Astrocyte (in vitro differentiated cells and primary cell): ENCODE data around the gene SERPINA1. TPM values are rescaled to one million over a fixed set of nuclear protein-coding genes. Genes with fewer than 3 reads are reported as not detected.

Experiments used
- DNase-seq: peaks from one replicate; pipeline ENCODE4 v3.0.0-alpha.2; 2010; ENCODE audit warnings: low read depth
- FAIRE-seq: peaks from 2 replicates; lab custom pipeline; 2011; peaks lifted over from hg19 to GRCh38; lab: Jason Lieb, UNC
- H2AFZ ChIP-seq: 2 replicates; pipeline ENCODE4 v1.6.0; 2012; ENCODE audit warnings: low read depth, low read length, inconsistent platforms
- H3K27ac ChIP-seq: 2 replicates; pipeline ENCODE4 v1.5.1; 2011; ENCODE audit warnings: low read depth, low read length, inconsistent platforms
- H3K27me3 ChIP-seq: 2 replicates; pipeline ENCODE4 v1.6.0; 2011; ENCODE audit warnings: low read length, inconsistent platforms; ENCODE audit not compliant: insufficient read depth
- H3K36me3 ChIP-seq: 2 replicates; pipeline ENCODE4 v1.5.1; 2011; ENCODE audit warnings: low read length, inconsistent platforms; ENCODE audit not compliant: insufficient read depth
- H3K4me1 ChIP-seq: 2 replicates; pipeline ENCODE4 v1.5.1; 2011; ENCODE audit warnings: low read length, inconsistent platforms; ENCODE audit not compliant: insufficient read depth
- H3K4me2 ChIP-seq: 2 replicates; pipeline ENCODE4 v1.6.0; 2012; ENCODE audit warnings: low read length, inconsistent platforms
- H3K4me3 ChIP-seq: 2 replicates; pipeline ENCODE4 v1.5.1; 2011; ENCODE audit warnings: low read depth, mild to moderate bottlenecking, low read length, inconsistent platforms; ENCODE audit not compliant: insufficient read depth
- H3K79me2 ChIP-seq: 2 replicates; pipeline ENCODE4 v1.6.0; 2012; ENCODE audit warnings: mild to moderate bottlenecking, low read length, inconsistent platforms; ENCODE audit not compliant: insufficient read depth
- H3K9ac ChIP-seq: 2 replicates; pipeline ENCODE4 v1.6.0; 2012; ENCODE audit warnings: mild to moderate bottlenecking, low read length, inconsistent platforms
- H3K9me3 ChIP-seq: 2 replicates; pipeline ENCODE4 v1.5.1; 2012; ENCODE audit warnings: low read depth, mild to moderate bottlenecking, low read length, inconsistent platforms; ENCODE audit not compliant: insufficient read depth
- H4K20me1 ChIP-seq: 2 replicates; pipeline ENCODE4 v1.6.0; 2012; ENCODE audit warnings: low read length, inconsistent platforms; ENCODE audit not compliant: insufficient read depth
- H3K27ac Mint-ChIP-seq: one replicate; pipeline ENCODE4 v1.8.0; 2021; ENCODE audit warnings: mild to moderate bottlenecking, mixed read lengths; ENCODE audit not compliant: unreplicated experiment
- H3K27me3 Mint-ChIP-seq: one replicate; pipeline ENCODE4 v1.8.0; 2021; ENCODE audit warnings: low read depth, mixed read lengths; ENCODE audit not compliant: unreplicated experiment
- H3K36me3 Mint-ChIP-seq: one replicate; pipeline ENCODE4 v1.8.0; 2021; ENCODE audit warnings: low read depth, mixed read lengths; ENCODE audit not compliant: unreplicated experiment
- H3K4me1 Mint-ChIP-seq: one replicate; pipeline ENCODE4 v1.8.0; 2021; ENCODE audit warnings: low read depth, mixed read lengths; ENCODE audit not compliant: unreplicated experiment
- H3K4me3 Mint-ChIP-seq: one replicate; pipeline ENCODE4 v1.8.0; 2021; ENCODE audit warnings: mild to moderate bottlenecking, moderate library complexity, mixed read lengths; ENCODE audit not compliant: unreplicated experiment
- H3K9me3 Mint-ChIP-seq: one replicate; pipeline ENCODE4 v1.8.0; 2021; ENCODE audit warnings: mild to moderate bottlenecking, mixed read lengths; ENCODE audit not compliant: unreplicated experiment
- EZH2 ChIP-seq: IDR thresholded peaks from 2 replicates; pipeline ENCODE4 v1.6.1; 2012; ENCODE audit warnings: mild to moderate bottlenecking, low read length, inconsistent platforms; ENCODE audit not compliant: insufficient read depth
- total RNA-seq: library from RNA; stranded (reverse); gene quantifications from 2 replicates; pipeline ENCODE4 v1.2.1, GENCODE V29; 2021
- TF ChIP-seq, protein P1 (sequence below): IDR thresholded peaks from 2 replicates; pipeline ENCODE4 v1.5.1; 2011; ENCODE audit warnings: low read depth, mild to moderate bottlenecking, inconsistent platforms, low read length, moderate library complexity; ENCODE audit not compliant: insufficient read depth

Gene SERPINA1
- total RNA-seq, 1 donor from 2014 or later = 0.98 TPM

DNA sequence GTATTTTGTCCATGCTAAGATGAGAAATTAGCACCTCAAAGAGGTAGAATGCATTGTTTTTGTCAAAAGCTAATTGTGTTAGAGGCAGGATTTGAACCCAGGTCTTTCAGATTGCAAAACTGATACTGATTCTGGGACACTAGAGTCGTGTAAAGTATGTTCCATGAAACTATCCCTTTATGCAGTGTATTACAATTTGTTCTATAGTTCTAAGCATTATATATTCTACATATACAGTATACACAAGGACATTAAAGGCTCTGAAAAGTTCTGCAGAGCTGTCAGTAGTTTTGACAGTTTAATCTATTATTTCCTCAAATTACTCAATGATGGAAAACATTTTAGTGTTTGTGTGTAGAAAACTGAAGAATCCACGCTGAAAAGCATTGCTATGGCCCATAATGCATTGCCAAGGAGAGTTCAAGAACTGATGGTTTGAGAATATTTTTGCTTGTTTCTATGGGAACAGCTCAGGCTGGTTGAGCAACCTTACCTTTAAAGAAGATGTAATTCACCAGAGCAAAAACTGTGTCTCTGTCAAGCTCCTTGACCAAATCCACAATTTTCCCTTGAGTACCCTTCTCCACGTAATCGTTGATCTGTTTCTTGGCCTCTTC is 6.2 kb downstream of the SERPINA1 start:
- Mint-ChIP-seq H3K4me1 (no peaks in the 10 kb centered on the region), H3K4me3 (no peak overlapping the region), H3K27me3 (peaks cover 40% of the 10 kb centered on the region), H3K27ac (no peak overlapping the region), H3K9me3 (peaks cover 2% of the 10 kb centered on the region), H3K36me3 (peaks cover 3% of the 10 kb centered on the region)
- Histone ChIP-seq H4K20me1 (no peaks in the 10 kb centered on the region), H3K9me3 (no peaks in the 10 kb centered on the region), H3K27me3 (no peaks in the 10 kb centered on the region), H3K4me1 (peaks cover 10% of the 10 kb centered on the region), H3K36me3 (no peaks in the 10 kb centered on the region), H3K4me3 (no peak overlapping the region), H3K27ac (no peak overlapping the region), H3K4me2 (no peak overlapping the region), H3K79me2 (no peaks in the 10 kb centered on the region), H3K9ac (no peak overlapping the region), H2AFZ (no peak overlapping the region)
- no peak for DNase-seq
- no peak for FAIRE-seq
- TF ChIP-seq, protein P1, sequence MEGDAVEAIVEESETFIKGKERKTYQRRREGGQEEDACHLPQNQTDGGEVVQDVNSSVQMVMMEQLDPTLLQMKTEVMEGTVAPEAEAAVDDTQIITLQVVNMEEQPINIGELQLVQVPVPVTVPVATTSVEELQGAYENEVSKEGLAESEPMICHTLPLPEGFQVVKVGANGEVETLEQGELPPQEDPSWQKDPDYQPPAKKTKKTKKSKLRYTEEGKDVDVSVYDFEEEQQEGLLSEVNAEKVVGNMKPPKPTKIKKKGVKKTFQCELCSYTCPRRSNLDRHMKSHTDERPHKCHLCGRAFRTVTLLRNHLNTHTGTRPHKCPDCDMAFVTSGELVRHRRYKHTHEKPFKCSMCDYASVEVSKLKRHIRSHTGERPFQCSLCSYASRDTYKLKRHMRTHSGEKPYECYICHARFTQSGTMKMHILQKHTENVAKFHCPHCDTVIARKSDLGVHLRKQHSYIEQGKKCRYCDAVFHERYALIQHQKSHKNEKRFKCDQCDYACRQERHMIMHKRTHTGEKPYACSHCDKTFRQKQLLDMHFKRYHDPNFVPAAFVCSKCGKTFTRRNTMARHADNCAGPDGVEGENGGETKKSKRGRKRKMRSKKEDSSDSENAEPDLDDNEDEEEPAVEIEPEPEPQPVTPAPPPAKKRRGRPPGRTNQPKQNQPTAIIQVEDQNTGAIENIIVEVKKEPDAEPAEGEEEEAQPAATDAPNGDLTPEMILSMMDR = no peak
- TF ChIP-seq EZH2 = no peak

DNA sequence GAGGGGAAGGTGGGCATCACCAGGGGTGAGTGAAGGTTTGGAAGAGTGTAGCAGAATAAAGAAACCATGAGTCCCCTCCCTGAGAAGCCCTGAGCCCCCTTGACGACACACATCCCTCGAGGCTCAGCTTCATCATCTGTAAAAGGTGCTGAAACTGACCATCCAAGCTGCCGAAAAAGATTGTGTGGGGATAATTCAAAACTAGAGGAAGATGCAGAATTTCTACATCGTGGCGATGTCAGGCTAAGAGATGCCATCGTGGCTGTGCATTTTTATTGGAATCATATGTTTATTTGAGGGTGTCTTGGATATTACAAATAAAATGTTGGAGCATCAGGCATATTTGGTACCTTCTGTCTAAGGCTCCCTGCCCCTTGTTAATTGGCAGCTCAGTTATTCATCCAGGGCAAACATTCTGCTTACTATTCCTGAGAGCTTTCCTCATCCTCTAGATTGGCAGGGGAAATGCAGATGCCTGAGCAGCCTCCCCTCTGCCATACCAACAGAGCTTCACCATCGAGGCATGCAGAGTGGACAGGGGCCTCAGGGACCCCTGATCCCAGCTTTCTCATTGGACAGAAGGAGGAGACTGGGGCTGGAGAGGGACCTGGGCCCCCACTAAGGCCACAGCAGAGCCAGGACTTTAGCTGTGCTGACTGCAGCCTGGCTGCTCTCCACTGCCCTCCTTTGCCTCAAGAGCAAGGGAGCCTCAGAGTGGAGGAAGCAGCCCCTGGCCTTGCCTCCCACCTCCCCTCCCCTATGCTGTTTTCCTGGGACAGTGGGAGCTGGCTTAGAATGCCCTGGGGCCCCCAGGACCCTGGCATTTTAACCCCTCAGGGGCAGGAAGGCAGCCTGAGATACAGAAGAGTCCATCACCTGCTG is 7.0 kb downstream of the SERPINA1 start:
- Mint-ChIP-seq H3K27me3 (peaks cover 36% of the 10 kb centered on the region), H3K4me1 (no peaks in the 10 kb centered on the region), H3K9me3 (peaks cover 5% of the 10 kb centered on the region), H3K4me3 (no peak overlapping the region), H3K27ac (no peak overlapping the region), H3K36me3 (peaks cover 3% of the 10 kb centered on the region)
- peaks cover 10% of the 10 kb centered on the region for H3K4me1 ChIP-seq
- no peaks in the 10 kb centered on the region for H4K20me1 ChIP-seq
- no peak overlapping the region for H3K9ac ChIP-seq
- no peaks in the 10 kb centered on the region for H3K79me2 ChIP-seq
- FAIRE-seq (no peak), DNase-seq (no peak)
- no peak overlapping the region for H3K27ac ChIP-seq
- TF ChIP-seq, protein P1 = no peak
- no peak for TF ChIP-seq EZH2
- no peak overlapping the region for H3K4me3 ChIP-seq
- no peaks in the 10 kb centered on the region for H3K27me3 ChIP-seq
- no peaks in the 10 kb centered on the region for H3K36me3 ChIP-seq
- no peak overlapping the region for H2AFZ ChIP-seq
- H3K4me2 ChIP-seq = no peak overlapping the region
- no peaks in the 10 kb centered on the region for H3K9me3 ChIP-seq
